Activated CD4-positive, alpha-beta T cell treated with anti-CD3 and anti-CD28 coated beads, Interleukin-2, Interleukin-4, amounts not matched to agents 100 ng/mL and 50 ng/mL, durations not matched to agents 16 hours and 8 hours (primary cell): ENCODE results near the gene CEACAM4.
"Not testable (repeated sequence)": the region's sequence is repeated elsewhere in the genome, so short reads cannot be mapped to it uniquely, and the experiment has no call there.

Experiments
- DNase-seq: peaks from one replicate; pipeline ENCODE4 v3.0.0-alpha.2; 2020; ENCODE audit warnings: low spot score

CEACAM4 gene

GRCh38 chr19:41584931-41585330, 41.9 kb downstream of the CEACAM4 start:
- DNase-seq: no peak

- DNase-seq: no peak
These were observed 42.5 kb downstream of the CEACAM4 start for GRCh38 chr19:41584260-41584810.

GRCh38 chr19:41582577-41583182, 44.2 kb downstream of the CEACAM4 start:
- not testable (repeated sequence) for DNase-seq

DNA sequence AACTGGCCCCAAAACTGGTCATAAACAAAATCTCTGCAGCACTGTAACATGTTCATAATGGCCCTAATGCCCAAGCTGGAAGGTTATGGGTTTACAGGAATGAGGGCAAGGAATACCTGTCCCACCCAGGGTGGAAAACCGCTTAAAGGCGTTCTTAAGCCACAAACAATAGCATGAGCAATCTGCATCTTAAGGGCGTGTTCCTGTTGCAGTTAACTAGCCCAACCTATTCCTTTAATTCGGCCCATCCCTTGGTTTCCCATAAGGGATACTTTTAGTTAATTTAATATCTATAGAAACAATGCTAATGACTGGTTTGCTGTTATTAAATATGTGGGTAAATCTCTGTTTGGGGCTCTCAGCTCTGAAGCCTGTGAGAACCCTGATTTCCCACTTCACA, 45.8 kb downstream of the CEACAM4 start:
- not testable (repeated sequence) for DNase-seq

GRCh38 chr19:41578886-41579285, 48.0 kb downstream of the CEACAM4 start:
- no peak for DNase-seq

DNA sequence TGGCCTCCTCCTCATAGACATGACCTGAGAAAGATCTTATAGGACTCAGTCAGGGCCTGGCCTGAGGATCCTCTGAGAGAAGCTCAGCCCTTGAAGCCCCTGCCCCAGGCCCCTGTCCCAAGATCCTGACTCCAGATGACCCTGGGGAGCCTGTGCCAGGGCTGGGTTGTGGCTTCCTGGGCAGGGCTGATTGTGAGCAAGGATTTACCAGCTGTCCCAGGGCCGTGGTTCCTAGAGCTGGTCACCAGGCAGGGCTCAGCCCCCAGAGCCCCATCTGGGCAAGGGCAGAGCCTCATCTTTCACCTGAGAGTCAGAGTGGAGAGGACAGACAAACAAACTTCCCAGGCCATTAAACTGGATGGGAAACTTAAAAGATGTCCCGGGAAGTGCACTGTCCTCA, 49.0 kb downstream of the CEACAM4 start:
- DNase-seq: no peak

DNA sequence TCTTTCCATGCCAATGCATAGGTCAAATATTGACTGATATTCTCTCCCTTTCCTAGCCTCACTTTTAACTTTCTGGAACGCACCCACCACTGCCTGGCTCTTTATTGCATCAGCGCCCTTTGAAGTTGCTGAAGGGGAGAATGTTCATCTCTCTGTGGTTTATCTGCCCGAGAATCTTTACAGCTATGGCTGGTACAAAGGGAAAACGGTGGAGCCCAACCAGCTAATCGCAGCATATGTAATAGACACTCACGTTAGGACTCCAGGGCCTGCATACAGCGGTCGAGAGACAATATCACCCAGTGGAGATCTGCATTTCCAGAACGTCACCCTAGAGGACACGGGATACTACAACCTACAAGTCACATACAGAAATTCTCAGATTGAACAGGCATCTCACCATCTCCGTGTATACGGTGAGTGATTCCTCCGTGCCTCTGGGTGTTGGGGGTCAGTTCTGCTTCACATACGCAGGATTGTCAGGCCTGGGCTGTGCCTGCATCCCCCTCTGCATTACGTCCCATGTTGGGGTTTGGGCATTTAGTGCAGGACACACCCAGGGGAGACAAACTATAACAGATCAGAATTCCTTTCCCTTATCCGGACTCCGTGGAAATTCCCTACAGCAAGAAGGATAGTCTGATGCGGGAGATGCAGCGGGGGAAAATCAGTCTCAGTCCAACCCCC, 49.6 kb downstream of the CEACAM4 start:
- DNase-seq: no peak

DNA sequence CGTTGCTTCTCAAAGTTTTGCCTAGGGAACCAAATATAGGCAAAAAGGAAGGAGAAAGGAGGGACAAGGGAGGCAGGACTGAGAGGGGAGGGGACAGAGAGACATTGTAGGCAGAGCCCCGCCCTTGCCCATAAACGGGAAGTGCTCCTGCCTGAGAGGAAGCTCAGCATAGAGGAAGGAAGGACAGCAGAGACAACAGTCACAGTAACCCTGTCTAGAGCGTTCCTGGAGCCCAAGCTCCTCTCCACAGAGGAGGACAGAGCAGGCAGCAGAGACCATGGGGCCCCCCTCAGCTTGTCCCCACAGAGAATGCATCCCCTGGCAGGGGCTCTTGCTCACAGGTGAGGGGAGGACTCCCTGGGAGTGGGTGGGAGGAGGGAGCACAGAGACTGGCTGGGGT, 50.9 kb downstream of the CEACAM4 start, which contains the start of gene CEACAM21:
CEACAM21 (plus strand) TSS at position 169 of the 400 bp plus-strand sequence; CDS start at position 278, 109 bp downstream.
- peak; percentile 63 for DNase-seq

- DNase-seq: peak; percentile 87
These were observed 56.2 kb downstream of the CEACAM4 start for GRCh38 chr19:41570639-41571112.

DNA sequence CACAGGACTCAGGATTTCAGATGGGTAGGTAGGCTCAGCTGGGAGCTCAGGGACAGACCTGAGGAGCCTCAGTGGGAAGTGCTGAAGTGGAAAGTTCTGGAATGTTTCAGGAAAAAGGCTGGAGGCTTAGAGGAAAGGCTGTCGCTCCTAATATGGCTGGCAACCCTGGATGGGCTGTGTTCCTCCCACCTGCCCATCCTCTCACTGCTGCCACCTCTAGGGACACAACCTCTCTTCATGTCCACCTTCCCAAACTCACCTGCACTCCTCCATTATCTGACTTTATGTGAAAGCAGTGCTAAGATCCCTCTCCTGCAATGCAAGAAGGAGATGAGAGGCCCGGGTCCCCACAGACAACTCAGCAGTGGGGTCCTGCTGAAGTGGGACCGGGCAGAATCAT, 56.7 kb downstream of the CEACAM4 start:
- DNase-seq: no peak

- DNase-seq: no peak
These were observed 57.3 kb downstream of the CEACAM4 start for GRCh38 chr19:41569481-41570150.
